ENCODE data around the gene METTL17. TPM values are rescaled to one million over a fixed set of nuclear protein-coding genes. Genes with fewer than 3 reads are reported as not detected.

The METTL17 gene
- total and polyA plus RNA-seq, 2 of the 8 experiments (the other 6 are each of a cell fraction or from before 2014, with no cell fraction given), result 73.8 to 138 TPM

- TF ChIP-seq EZH2 (IDR thresholded peaks at IDR 0.05; ENCODE audit: low read depth, low read length, severe bottlenecking) (no peak), CHD2 (IDR thresholded peaks at IDR 0.05; ENCODE audit: low read length) (no peak), KDM1A (IDR thresholded peaks at IDR 0.05; ENCODE audit: borderline replicate concordance, low read length) (no peak), JUND (IDR thresholded peaks at IDR 0.05; ENCODE audit: low read length) (no peak)
Observed at GRCh38 chr14:21001218-21001617, 11.4 kb downstream of the METTL17 start (continued).
